Activated naive CD4-positive, alpha-beta T cell treated with Interleukin-2 at 50 U/mL for 16 hours (primary cell): ENCODE results near the gene GPRC5A.

ENCODE experiments used
- DNase-seq: peaks from one replicate; pipeline ENCODE4 v3.0.0-alpha.2; 2020

GPRC5A gene

GRCh38 chr12:12943586-12944260 lies 52.4 kb downstream of the GPRC5A start:
- no peak for DNase-seq

GRCh38 chr12:12945591-12945990 lies 54.2 kb downstream of the GPRC5A start:
- DNase-seq, result no peak

GRCh38 chr12:12946686-12947355 lies 55.5 kb downstream of the GPRC5A start:
- no peak for DNase-seq

- no peak for DNase-seq
These were observed 56.5 kb downstream of the GPRC5A start for GRCh38 chr12:12947902-12948301.

GRCh38 chr12:12951504-12951903 lies 60.1 kb downstream of the GPRC5A start:
- no peak for DNase-seq

- no peak for DNase-seq
These were observed 60.7 kb downstream of the GPRC5A start, which contains the start of gene GPRC5D for GRCh38 chr12:12952036-12952435. Gene GPRC5D (minus strand): TSS chr12:12952170. CDS start chr12:12950384, 1,786 bp downstream.

- DNase-seq, result no peak
These were observed 63.0 kb downstream of the GPRC5A start for GRCh38 chr12:12954356-12954755.

- no peak for DNase-seq
These were observed 63.7 kb downstream of the GPRC5A start for GRCh38 chr12:12954878-12955625.

- no peak for DNase-seq
These were observed 67.5 kb downstream of the GPRC5A start for GRCh38 chr12:12958886-12959285.

GRCh38 chr12:12960639-12961209 lies 69.4 kb downstream of the GPRC5A start:
- DNase-seq, result no peak

- DNase-seq, result no peak
These were observed 72.9 kb downstream of the GPRC5A start for GRCh38 chr12:12964255-12964654.

GRCh38 chr12:12965836-12966235 lies 74.5 kb downstream of the GPRC5A start:
- no peak for DNase-seq
